ELF-1 (cell line): ENCODE measurements around the gene TRIP6.
A peak's percentile ranks its signal among the peaks of the same experiment; 100 is the strongest.

ENCODE experiments used
- DNase-seq: peaks from one replicate; pipeline ENCODE4 v3.0.0-alpha.2; 2016; ENCODE audit warnings: low read depth, low spot score

TRIP6 gene

GRCh38 chr7:100867040-100867775 is at the start of gene TRIP6:
Gene TRIP6 (plus strand): TSS chr7:100867387. CDS start chr7:100867498, 111 bp downstream.
- DNase-seq: peak; percentile 93

GRCh38 chr7:100818366-100818765 is 48.8 kb upstream of the TRIP6 start:
- DNase-seq: no peak

- no peak for DNase-seq
Observed at GRCh38 chr7:100818825-100819224, 48.4 kb upstream of the TRIP6 start.

- DNase-seq: no peak
Observed at GRCh38 chr7:100819586-100819985, 47.6 kb upstream of the TRIP6 start.

GRCh38 chr7:100822236-100823139 is 44.7 kb upstream of the TRIP6 start:
- DNase-seq: no peak

GRCh38 chr7:100823140-100823525 is 44.1 kb upstream of the TRIP6 start:
- no peak for DNase-seq

- DNase-seq: no peak
Observed at GRCh38 chr7:100823534-100823933, 43.7 kb upstream of the TRIP6 start.

- no peak for DNase-seq
Observed at GRCh38 chr7:100824499-100825214, 42.5 kb upstream of the TRIP6 start.

- DNase-seq: peak; percentile 81
Observed at GRCh38 chr7:100825215-100825671, 41.9 kb upstream of the TRIP6 start.

GRCh38 chr7:100825751-100826513 is 41.3 kb upstream of the TRIP6 start:
- DNase-seq: no peak

GRCh38 chr7:100826514-100827329 is 40.5 kb upstream of the TRIP6 start:
- DNase-seq: peak; percentile 33

- peak; percentile 96 for DNase-seq
Observed at GRCh38 chr7:100827330-100828226, 39.6 kb upstream of the TRIP6 start, which contains the start of gene EPHB4. Gene EPHB4 (minus strand): TSS chr7:100827523. CDS start chr7:100827030, 493 bp downstream.

- peak; percentile 51 for DNase-seq
Observed at GRCh38 chr7:100829150-100829716, 38.0 kb upstream of the TRIP6 start.

GRCh38 chr7:100830396-100830795 is 36.8 kb upstream of the TRIP6 start:
- DNase-seq: no peak

- no peak for DNase-seq
Observed at GRCh38 chr7:100832281-100832633, 34.9 kb upstream of the TRIP6 start.

GRCh38 chr7:100835903-100836811 is 31.0 kb upstream of the TRIP6 start:
- peak; percentile 95 for DNase-seq

- DNase-seq: no peak
Observed at GRCh38 chr7:100836812-100837098, 30.4 kb upstream of the TRIP6 start.
